A673 (cell line): ENCODE measurements around the gene URB1. TPM values are rescaled to one million over a fixed set of nuclear protein-coding genes. Genes with fewer than 3 reads are reported as not detected.
"Not testable (repeated sequence)": the region's sequence is repeated elsewhere in the genome, so short reads cannot be mapped to it uniquely, and the experiment has no call there.

ENCODE experiments used
- Bru-seq: library from RNA; stranded (reverse); fragments of 400-500 nt; gene quantifications from one replicate; lab custom pipeline; 2021; lab: Mats Ljungman, UMichigan
- BruChase-seq, 2 experiments: library from RNA; stranded (reverse); fragments of 400-500 nt; gene quantifications; one replicate each; lab custom pipeline; 2021; lab: Mats Ljungman, UMichigan
- BruUV-seq: library from RNA; stranded (reverse); fragments of 400-500 nt; replicated peaks from 2 replicates; lab custom pipeline; 2021; lab: Mats Ljungman, UMichigan
- CTCF ChIA-PET: fragments of 300-600 bp; sonication (Branson Sonifier 250); formaldehyde crosslinking; loops from one replicate; lab custom pipeline; 2022; ENCODE audit warnings: antibody characterized with exemption; lab: Charles Lee
- POLR2A ChIA-PET: fragments of 300-600 bp; sonication (Branson Sonifier 250); formaldehyde crosslinking; loops from one replicate; lab custom pipeline; 2022; ENCODE audit warnings: antibody characterized with exemption; ENCODE audit not compliant: low non-redundant PET; lab: Charles Lee
- DNase-seq: peaks from one replicate; pipeline ENCODE4 v3.0.0-alpha.2; 2015; ENCODE audit warnings: low spot score
- H3K27ac ChIP-seq: fragments of 200-600 bp; sonication (generic); 2 replicates; pipeline ENCODE4 v1.5.1; 2016; ENCODE audit warnings: mixed run types, low read depth, mild to moderate bottlenecking, mixed read lengths, antibody characterized with exemption, low read length; ENCODE audit not compliant: poor library complexity, severe bottlenecking
- H3K27me3 ChIP-seq: fragments of 200-600 bp; sonication (generic); replicated peaks from 2 replicates; pipeline ENCODE4 v1.6.1; 2017; ENCODE audit warnings: mixed run types, low read depth, mild to moderate bottlenecking, mixed read lengths, antibody characterized with exemption, low read length; ENCODE audit not compliant: insufficient read depth, poor library complexity
- H3K36me3 ChIP-seq: fragments of 200-600 bp; sonication (generic); 2 replicates; pipeline ENCODE4 v1.6.1; 2016; ENCODE audit warnings: mixed run types, mild to moderate bottlenecking, mixed read lengths, antibody characterized with exemption, low read length; ENCODE audit not compliant: insufficient read depth, poor library complexity, severe bottlenecking
- H3K4me1 ChIP-seq: fragments of 200-600 bp; sonication (generic); 2 replicates; pipeline ENCODE4 v1.6.1; 2017; ENCODE audit warnings: mixed run types, mild to moderate bottlenecking, mixed read lengths, antibody characterized with exemption, low read length; ENCODE audit not compliant: insufficient read depth, poor library complexity, severe bottlenecking
- H3K4me3 ChIP-seq: fragments of 200-600 bp; sonication (generic); 2 replicates; pipeline ENCODE4 v1.5.1; 2016; ENCODE audit warnings: low read depth, mixed run types, mild to moderate bottlenecking, mixed read lengths, low read length; ENCODE audit not compliant: poor library complexity, severe bottlenecking
- H3K9me3 ChIP-seq: fragments of 200-600 bp; sonication (generic); 2 replicates; pipeline ENCODE4 v1.6.1; 2016; ENCODE audit warnings: mixed run types, low read depth, mild to moderate bottlenecking, mixed read lengths, antibody characterized with exemption, low read length; ENCODE audit not compliant: poor library complexity, severe bottlenecking
- EZH2 ChIP-seq: fragments of 200-600 bp; sonication (generic); IDR thresholded peaks from 2 replicates; pipeline ENCODE4 v1.6.1; 2017; ENCODE audit warnings: borderline replicate concordance, low read depth, mild to moderate bottlenecking, mixed read lengths, antibody characterized with exemption, low read length; ENCODE audit not compliant: poor library complexity, severe bottlenecking
- intact Hi-C: fragments of 100-400 bp; cut with micrococcal nuclease; formaldehyde crosslinking; loops from one replicate; pipeline ENCODE4 v1.10.0; 2022; ENCODE audit not compliant: unreplicated experiment
- long read RNA-seq: library from polyadenylated mRNA; stranded (forward); transcript quantifications from one replicate; pipeline ENCODE4 v2.0.0, GENCODE V29; 2022
- total RNA-seq: library from RNA; stranded (reverse); gene quantifications from 2 replicates; pipeline ENCODE4 v1.2.3, GENCODE V29; 2021
- TF ChIP-seq, protein P1 (sequence below): fragments of 300-800, 200-600 bp; sonication (generic); conservative IDR thresholded peaks from 2 replicates; pipeline ENCODE4 v1.5.1; 2017; ENCODE audit warnings: low read depth, mild to moderate bottlenecking, antibody characterized with exemption, low read length, moderate library complexity, mixed read lengths

Gene URB1
- total RNA-seq (27.8 and 30.5 TPM in 2 replicates), Bru-seq, nascent RNA (percentile 85 among the genes with signal in this experiment), BruChase-seq, experiment 1, labeled RNA remaining after a 2-hour chase (percentile 83 among the genes with signal in this experiment), BruChase-seq, experiment 2, labeled RNA remaining after a 6-hour chase (percentile 83 among the genes with signal in this experiment)
- long read RNA-seq, full-length matches to known transcripts = 5 of 33 reads
- long read RNA-seq, partial matches to known transcripts = 17 of 33 reads
- long read RNA-seq, other reads (novel, unspliced or antisense) = 11 of 33 reads

DNA sequence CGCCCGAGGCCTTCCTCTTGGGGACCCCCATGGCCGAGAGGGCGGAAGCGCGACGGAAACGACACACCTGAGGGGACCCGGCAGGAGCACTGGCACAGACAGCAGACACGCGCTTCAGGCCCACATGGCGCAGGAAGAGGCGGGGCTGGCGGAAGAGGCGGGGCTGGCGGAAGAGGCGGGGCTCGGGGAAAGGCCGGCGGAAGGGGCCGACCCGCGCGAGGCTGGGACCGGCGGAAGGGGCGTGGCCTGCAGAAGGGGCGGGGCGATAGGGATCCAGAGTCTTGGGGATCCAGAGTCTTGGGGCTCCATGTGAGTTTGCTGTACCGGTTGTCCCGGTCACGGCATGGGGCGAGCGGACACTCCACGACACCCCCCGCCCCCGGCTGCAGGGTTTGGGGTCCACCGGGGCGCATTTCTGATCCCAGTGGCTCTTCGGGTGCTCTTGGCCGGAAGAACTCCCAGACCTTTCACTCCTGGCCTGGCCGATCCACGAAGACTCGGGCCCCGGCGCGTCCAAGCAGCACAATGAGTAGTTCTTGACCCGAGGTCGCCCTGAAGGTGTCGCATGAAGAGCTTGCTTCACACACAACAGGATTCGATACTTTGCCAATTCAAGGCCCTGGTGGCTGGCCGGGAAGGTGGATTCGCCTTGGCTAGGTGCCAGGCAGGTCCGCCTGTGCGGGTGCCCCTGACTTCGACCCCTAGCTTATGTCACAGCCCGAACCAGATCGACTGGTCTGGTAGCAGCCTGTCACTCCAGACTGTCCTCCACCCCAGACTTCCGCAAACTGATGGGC, at the start of gene URB1:
Gene URB1, minus strand, starts transcription at position 133 of the 797 bp plus-strand sequence. Its CDS starts 102 bp downstream, at position 31.
- peak within 1 kb of the TSS; percentile 66 for H3K27ac ChIP-seq
- TF ChIP-seq, protein P1, sequence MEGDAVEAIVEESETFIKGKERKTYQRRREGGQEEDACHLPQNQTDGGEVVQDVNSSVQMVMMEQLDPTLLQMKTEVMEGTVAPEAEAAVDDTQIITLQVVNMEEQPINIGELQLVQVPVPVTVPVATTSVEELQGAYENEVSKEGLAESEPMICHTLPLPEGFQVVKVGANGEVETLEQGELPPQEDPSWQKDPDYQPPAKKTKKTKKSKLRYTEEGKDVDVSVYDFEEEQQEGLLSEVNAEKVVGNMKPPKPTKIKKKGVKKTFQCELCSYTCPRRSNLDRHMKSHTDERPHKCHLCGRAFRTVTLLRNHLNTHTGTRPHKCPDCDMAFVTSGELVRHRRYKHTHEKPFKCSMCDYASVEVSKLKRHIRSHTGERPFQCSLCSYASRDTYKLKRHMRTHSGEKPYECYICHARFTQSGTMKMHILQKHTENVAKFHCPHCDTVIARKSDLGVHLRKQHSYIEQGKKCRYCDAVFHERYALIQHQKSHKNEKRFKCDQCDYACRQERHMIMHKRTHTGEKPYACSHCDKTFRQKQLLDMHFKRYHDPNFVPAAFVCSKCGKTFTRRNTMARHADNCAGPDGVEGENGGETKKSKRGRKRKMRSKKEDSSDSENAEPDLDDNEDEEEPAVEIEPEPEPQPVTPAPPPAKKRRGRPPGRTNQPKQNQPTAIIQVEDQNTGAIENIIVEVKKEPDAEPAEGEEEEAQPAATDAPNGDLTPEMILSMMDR = no peak
- no peak for TF ChIP-seq EZH2
- no peaks in the 10 kb centered on the region for H3K36me3 ChIP-seq
- ChIA-PET CTCF (interaction anchor here (0.5 to 0.6 kb wide), 2 partner anchors 8 to 378 kb away, joined by 4 to 5 read pairs; partner anchors contain the start of gene PAXBP1), POLR2A (no interaction called here)
- H3K4me1 ChIP-seq = peaks cover 3% of the 10 kb centered on the region
- H3K4me3 ChIP-seq = peak within 1 kb of the TSS; percentile 98
- intact Hi-C loops = no loop called here
- peak; percentile 88 for DNase-seq
- BruUV-seq = TSS peak; percentile 97
- H3K9me3 ChIP-seq = no peaks in the 10 kb centered on the region
- H3K27me3 ChIP-seq = no peaks in the 10 kb centered on the region

- ChIA-PET CTCF (no interaction called here), POLR2A (no interaction called here)
- Histone ChIP-seq H3K36me3 (no peaks in the 10 kb centered on the region), H3K9me3 (no peaks in the 10 kb centered on the region), H3K4me3 (no peak overlapping the region), H3K4me1 (no peaks in the 10 kb centered on the region), H3K27ac (no peak overlapping the region), H3K27me3 (no peaks in the 10 kb centered on the region)
- TF ChIP-seq, protein P1 = no peak
- no peak for TF ChIP-seq EZH2
- no peak for DNase-seq
- intact Hi-C loops = no loop called here
- BruUV-seq = no TSS peak
Observed at GRCh38 chr21:32437729-32438128, 44.9 kb upstream of the URB1 start.

DNA sequence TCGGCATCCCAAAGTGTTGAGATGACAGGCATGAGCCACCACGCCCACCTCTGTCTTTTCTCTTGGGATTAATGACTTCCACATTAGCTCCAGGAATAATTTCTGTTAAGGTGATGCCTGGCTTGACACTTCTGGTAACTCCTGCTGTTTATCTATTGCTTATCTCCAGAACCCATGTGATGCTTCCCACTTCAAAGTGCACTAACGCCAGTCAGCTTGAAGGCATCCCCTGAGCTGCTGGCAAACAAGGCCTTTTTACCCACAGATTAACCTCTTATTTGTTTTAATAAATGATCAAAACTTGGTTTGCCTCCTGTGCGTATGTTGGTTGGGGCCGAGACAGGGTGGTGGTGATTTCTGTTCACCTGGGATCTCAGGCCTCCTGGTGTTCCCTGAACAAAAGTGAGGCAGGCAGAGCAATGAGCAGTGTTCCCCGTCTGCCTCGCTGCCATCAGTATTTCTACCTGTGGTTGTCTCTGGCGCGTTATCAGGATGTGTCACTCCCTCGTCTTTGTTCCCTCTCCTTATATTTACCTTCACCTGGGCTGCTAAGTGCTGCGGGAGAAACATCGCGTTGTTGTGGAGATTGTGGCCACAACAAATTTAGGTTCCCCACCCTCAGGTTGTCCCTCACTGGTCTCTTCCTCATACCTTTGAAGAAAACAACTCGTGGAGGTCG, 40.3 kb upstream of the URB1 start:
- intact Hi-C loops, POLR2A ChIA-PET: not testable (repeated sequence)

More for the DNA sequence above, 40.3 kb upstream of the URB1 start:
- DNase-seq, H3K36me3 ChIP-seq, H3K9me3 ChIP-seq, H3K27ac ChIP-seq, H3K4me1 ChIP-seq, H3K4me3 ChIP-seq, CTCF ChIA-PET, BruUV-seq, H3K27me3 ChIP-seq: not testable (repeated sequence)
